SK-N-SH treated with all-trans-retinoic acid at 6 μM for 48 hours (cell line): ENCODE data around the gene DDAH1.

Experiments
- ATAC-seq: fragments of 200-7000 bp; cut with Tn5 transposase; 3 replicates; pipeline ENCODE4 v1.9.1; 2020; ENCODE audit warnings: mild to moderate bottlenecking, moderate library complexity
- ARNTL ChIP-seq: fragments of 450-650 bp; formaldehyde crosslinking; IDR thresholded peaks from 2 replicates; pipeline ENCODE4 v1.5.0; 2020; ENCODE audit warnings: low read depth, mild to moderate bottlenecking, moderate library complexity, borderline replicate concordance
- BACH2 ChIP-seq: fragments of 250-450 bp; sonication (Bioruptor Pico); IDR thresholded peaks from 2 replicates; pipeline ENCODE4 v1.9.0; 2021; ENCODE audit warnings: mild to moderate bottlenecking, borderline replicate concordance
- ESRRG ChIP-seq: fragments of 250-450 bp; sonication (Bioruptor Pico); IDR thresholded peaks from 2 replicates; pipeline ENCODE4 v1.6.1; 2021; ENCODE audit warnings: mild to moderate bottlenecking
- GLIS3 ChIP-seq: fragments of 250-450 bp; sonication (Bioruptor Pico); IDR thresholded peaks from 2 replicates; pipeline ENCODE4 v1.5.0; 2020; ENCODE audit warnings: mild to moderate bottlenecking, moderate library complexity
- OSR1 ChIP-seq: fragments of 250-450 bp; sonication (Bioruptor Pico); IDR thresholded peaks from 2 replicates; pipeline ENCODE4 v1.8.0; 2022; ENCODE audit warnings: moderate library complexity, mild to moderate bottlenecking, inconsistent platforms
- PPARA ChIP-seq: fragments of 250-450 bp; sonication (Bioruptor Pico); IDR thresholded peaks from 2 replicates; pipeline ENCODE4 v1.5.0; 2020; ENCODE audit warnings: mild to moderate bottlenecking, borderline replicate concordance
- RARB ChIP-seq: fragments of 250-450 bp; sonication (Bioruptor Pico); IDR thresholded peaks from 2 replicates; pipeline ENCODE4 v1.8.0; 2021; ENCODE audit warnings: mild to moderate bottlenecking, moderate library complexity
- SNAI2 ChIP-seq: fragments of 250-450 bp; sonication (Bioruptor Pico); IDR thresholded peaks from 2 replicates; pipeline ENCODE4 v1.5.0; 2020; ENCODE audit warnings: mild to moderate bottlenecking, moderate library complexity
- TCF4 ChIP-seq: fragments of 250-450 bp; sonication (Bioruptor Pico); IDR thresholded peaks from 2 replicates; pipeline ENCODE4 v1.8.0; 2021; ENCODE audit warnings: mild to moderate bottlenecking, moderate library complexity, borderline replicate concordance
- ZC3H10 ChIP-seq: fragments of 250-450 bp; sonication (Bioruptor Pico); IDR thresholded peaks from 2 replicates; pipeline ENCODE4 v1.5.1; 2021; ENCODE audit warnings: mild to moderate bottlenecking, moderate library complexity
- ZFP3 ChIP-seq: fragments of 250-450 bp; sonication (Bioruptor Pico); IDR thresholded peaks from 2 replicates; pipeline ENCODE4 v1.5.0; 2020; ENCODE audit warnings: mild to moderate bottlenecking, moderate library complexity
- ZFP30 ChIP-seq: fragments of 450-650 bp; formaldehyde crosslinking; IDR thresholded peaks from 2 replicates; pipeline ENCODE4 v1.5.0; 2022; ENCODE audit warnings: mild to moderate bottlenecking, moderate library complexity
- ZNF565 ChIP-seq: fragments of 450-650 bp; formaldehyde crosslinking; conservative IDR thresholded peaks from 2 replicates; pipeline ENCODE4 v1.5.0; 2020; ENCODE audit warnings: low read depth, mild to moderate bottlenecking, moderate library complexity
- ZNF70 ChIP-seq: fragments of 450-650 bp; formaldehyde crosslinking; IDR thresholded peaks from 2 replicates; pipeline ENCODE4 v1.5.0; 2020; ENCODE audit warnings: mild to moderate bottlenecking, moderate library complexity
- ZNF8 ChIP-seq: fragments of 450-650 bp; formaldehyde crosslinking; IDR thresholded peaks from 2 replicates; pipeline ENCODE4 v1.5.0; 2020; ENCODE audit warnings: mild to moderate bottlenecking, moderate library complexity
- TF ChIP-seq, protein P1 (sequence below): fragments of 250-450 bp; sonication (Bioruptor Pico); IDR thresholded peaks from 2 replicates; pipeline ENCODE4 v1.5.1; 2021; ENCODE audit warnings: mild to moderate bottlenecking, moderate library complexity
- TF ChIP-seq, protein P2 (sequence below): fragments of 250-450 bp; sonication (Bioruptor Pico); IDR thresholded peaks from 2 replicates; pipeline ENCODE4 v1.5.0; 2020; ENCODE audit warnings: mild to moderate bottlenecking, moderate library complexity
- TF ChIP-seq, protein P3 (sequence below): fragments of 250-450 bp; sonication (Bioruptor Pico); IDR thresholded peaks from 2 replicates; pipeline ENCODE4 v1.5.1; 2020; ENCODE audit warnings: low read depth, mild to moderate bottlenecking, moderate library complexity
- TF ChIP-seq, protein P4 (sequence below): fragments of 250-450 bp; sonication (Bioruptor Pico); IDR thresholded peaks from 2 replicates; pipeline ENCODE4 v1.8.0; 2021; ENCODE audit warnings: low read depth, mild to moderate bottlenecking, moderate library complexity, borderline replicate concordance

DDAH1 gene

DNA sequence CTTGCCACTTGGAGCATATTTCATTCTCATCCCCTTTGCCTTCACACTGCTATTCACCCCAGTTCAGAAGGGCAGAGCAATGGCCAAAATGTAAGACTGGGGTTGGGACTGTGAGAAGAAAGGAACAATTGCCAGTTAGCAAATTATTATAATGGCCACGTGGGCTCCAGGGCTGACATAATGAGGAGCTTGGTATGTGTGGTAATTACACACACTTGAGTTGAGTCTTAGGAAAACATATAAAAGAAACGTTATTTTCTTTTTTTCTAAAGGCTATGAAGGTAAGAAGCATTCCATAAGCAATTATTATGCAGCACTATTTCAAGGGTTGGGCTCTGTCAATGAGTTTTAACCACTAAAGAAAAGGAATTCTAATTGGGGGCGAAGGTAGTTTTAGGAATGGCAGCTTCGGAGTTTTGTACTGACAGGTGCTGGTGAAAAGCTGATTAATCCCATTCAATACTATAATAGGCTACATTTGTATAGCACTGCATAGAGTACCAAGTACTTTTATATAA, 156.1 kb downstream of the DDAH1 start:
- no peak for ATAC-seq
- TF ChIP-seq ZC3H10 (no peak), GLIS3 (CRISPR knock-in tag) (no peak), TCF4 (no peak), ZFP30 (CRISPR knock-in tag) (no peak), RARB (CRISPR knock-in tag) (no peak), ARNTL (CRISPR knock-in tag) (no peak), PPARA (CRISPR knock-in tag) (no peak), ESRRG (no peak), ZNF70 (CRISPR knock-in tag) (no peak), ZNF8 (no peak), SNAI2 (no peak), BACH2 (CRISPR knock-in tag) (no peak)
- TF ChIP-seq, protein P1, sequence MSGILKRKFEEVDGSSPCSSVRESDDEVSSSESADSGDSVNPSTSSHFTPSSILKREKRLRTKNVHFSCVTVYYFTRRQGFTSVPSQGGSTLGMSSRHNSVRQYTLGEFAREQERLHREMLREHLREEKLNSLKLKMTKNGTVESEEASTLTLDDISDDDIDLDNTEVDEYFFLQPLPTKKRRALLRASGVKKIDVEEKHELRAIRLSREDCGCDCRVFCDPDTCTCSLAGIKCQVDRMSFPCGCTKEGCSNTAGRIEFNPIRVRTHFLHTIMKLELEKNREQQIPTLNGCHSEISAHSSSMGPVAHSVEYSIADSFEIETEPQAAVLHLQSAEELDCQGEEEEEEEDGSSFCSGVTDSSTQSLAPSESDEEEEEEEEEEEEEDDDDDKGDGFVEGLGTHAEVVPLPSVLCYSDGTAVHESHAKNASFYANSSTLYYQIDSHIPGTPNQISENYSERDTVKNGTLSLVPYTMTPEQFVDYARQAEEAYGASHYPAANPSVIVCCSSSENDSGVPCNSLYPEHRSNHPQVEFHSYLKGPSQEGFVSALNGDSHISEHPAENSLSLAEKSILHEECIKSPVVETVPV (CRISPR knock-in tag): no peak
- TF ChIP-seq, protein P2, sequence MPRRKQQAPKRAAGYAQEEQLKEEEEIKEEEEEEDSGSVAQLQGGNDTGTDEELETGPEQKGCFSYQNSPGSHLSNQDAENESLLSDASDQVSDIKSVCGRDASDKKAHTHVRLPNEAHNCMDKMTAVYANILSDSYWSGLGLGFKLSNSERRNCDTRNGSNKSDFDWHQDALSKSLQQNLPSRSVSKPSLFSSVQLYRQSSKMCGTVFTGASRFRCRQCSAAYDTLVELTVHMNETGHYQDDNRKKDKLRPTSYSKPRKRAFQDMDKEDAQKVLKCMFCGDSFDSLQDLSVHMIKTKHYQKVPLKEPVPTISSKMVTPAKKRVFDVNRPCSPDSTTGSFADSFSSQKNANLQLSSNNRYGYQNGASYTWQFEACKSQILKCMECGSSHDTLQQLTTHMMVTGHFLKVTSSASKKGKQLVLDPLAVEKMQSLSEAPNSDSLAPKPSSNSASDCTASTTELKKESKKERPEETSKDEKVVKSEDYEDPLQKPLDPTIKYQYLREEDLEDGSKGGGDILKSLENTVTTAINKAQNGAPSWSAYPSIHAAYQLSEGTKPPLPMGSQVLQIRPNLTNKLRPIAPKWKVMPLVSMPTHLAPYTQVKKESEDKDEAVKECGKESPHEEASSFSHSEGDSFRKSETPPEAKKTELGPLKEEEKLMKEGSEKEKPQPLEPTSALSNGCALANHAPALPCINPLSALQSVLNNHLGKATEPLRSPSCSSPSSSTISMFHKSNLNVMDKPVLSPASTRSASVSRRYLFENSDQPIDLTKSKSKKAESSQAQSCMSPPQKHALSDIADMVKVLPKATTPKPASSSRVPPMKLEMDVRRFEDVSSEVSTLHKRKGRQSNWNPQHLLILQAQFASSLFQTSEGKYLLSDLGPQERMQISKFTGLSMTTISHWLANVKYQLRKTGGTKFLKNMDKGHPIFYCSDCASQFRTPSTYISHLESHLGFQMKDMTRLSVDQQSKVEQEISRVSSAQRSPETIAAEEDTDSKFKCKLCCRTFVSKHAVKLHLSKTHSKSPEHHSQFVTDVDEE (CRISPR knock-in tag): no peak
- TF ChIP-seq, protein P3, sequence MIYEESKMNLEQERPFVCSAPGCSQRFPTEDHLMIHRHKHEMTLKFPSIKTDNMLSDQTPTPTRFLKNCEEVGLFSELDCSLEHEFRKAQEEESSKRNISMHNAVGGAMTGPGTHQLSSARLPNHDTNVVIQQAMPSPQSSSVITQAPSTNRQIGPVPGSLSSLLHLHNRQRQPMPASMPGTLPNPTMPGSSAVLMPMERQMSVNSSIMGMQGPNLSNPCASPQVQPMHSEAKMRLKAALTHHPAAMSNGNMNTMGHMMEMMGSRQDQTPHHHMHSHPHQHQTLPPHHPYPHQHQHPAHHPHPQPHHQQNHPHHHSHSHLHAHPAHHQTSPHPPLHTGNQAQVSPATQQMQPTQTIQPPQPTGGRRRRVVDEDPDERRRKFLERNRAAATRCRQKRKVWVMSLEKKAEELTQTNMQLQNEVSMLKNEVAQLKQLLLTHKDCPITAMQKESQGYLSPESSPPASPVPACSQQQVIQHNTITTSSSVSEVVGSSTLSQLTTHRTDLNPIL (CRISPR knock-in tag): no peak
- TF ChIP-seq, protein P4, sequence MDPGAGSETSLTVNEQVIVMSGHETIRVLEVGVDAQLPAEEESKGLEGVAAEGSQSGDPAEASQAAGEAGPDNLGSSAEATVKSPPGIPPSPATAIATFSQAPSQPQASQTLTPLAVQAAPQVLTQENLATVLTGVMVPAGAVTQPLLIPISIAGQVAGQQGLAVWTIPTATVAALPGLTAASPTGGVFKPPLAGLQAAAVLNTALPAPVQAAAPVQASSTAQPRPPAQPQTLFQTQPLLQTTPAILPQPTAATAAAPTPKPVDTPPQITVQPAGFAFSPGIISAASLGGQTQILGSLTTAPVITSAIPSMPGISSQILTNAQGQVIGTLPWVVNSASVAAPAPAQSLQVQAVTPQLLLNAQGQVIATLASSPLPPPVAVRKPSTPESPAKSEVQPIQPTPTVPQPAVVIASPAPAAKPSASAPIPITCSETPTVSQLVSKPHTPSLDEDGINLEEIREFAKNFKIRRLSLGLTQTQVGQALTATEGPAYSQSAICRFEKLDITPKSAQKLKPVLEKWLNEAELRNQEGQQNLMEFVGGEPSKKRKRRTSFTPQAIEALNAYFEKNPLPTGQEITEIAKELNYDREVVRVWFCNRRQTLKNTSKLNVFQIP: no peak

DNA sequence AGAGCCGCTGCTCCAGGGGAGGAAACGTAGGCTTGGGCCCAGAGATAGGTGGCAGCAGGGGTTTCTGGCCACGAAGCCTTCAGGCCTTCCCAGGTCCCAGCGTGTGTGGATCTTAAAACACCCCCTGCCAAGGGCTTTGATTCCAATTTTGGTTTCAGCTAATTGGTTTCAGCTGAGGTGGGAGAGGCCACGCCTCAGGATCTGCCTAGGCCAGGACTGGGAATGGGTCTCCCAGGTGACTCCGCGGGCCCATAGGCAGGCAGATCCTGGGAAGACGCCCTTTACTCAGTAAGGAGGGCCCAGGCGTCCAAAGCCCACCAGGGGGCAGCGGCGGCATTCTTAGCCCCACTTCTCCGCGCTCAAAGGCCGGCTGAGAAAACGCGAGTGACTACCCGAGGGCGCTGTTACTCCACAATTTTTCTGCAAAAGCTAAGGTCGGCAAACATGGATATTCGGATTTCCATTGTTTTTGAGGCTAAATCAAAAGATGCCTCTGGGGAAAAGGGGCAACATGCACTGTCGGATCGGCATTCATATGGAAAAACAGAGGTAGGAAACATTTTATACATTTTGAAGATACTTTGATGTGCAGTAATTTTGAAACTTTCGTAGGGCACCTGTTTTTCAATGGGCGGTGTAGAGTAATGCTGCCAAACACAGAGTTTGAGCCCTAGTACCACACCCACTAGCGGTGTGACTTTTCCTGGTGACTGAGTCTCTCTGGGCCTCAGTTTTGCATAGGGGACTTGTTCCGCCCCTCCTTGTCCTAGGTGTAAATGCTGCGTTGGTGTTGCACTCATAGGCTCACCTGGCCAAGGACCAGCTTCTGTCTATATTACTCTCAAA, 156.7 kb downstream of the DDAH1 start:
- TF ChIP-seq ZNF565 (CRISPR knock-in tag) (no peak), OSR1 (CRISPR knock-in tag) (no peak), ZNF70 (CRISPR knock-in tag) (no peak), TCF4 (no peak), ZFP30 (CRISPR knock-in tag) (no peak), ZFP3 (CRISPR knock-in tag) (no peak), ZC3H10 (no peak)
- TF ChIP-seq, protein P2 (CRISPR knock-in tag): no peak
- TF ChIP-seq, protein P1 (CRISPR knock-in tag): no peak

More for the DNA sequence above, 156.7 kb downstream of the DDAH1 start:
- peak; percentile 98 for ATAC-seq
